Activated CD4-positive, alpha-beta T cell treated with anti-CD3 and anti-CD28 coated beads, Interleukin-2, Interleukin-6, amounts not matched to agents 100 ng/mL and 50 ng/mL, durations not matched to agents 16 hours and 8 hours (primary cell): ENCODE data around the gene ITGB6.

Experiments
- DNase-seq: peaks from one replicate; pipeline ENCODE4 v3.0.0-alpha.2; 2020

Gene ITGB6

GRCh38 chr2:160085662-160086061 lies 114.4 kb downstream of the ITGB6 start:
- peak; percentile 26 for DNase-seq

GRCh38 chr2:160077912-160078810 lies 121.9 kb downstream of the ITGB6 start:
- DNase-seq: no peak

- DNase-seq: no peak
These were observed 123.2 kb downstream of the ITGB6 start for GRCh38 chr2:160076914-160077313.

GRCh38 chr2:160076241-160076640 lies 123.8 kb downstream of the ITGB6 start:
- no peak for DNase-seq

DNA sequence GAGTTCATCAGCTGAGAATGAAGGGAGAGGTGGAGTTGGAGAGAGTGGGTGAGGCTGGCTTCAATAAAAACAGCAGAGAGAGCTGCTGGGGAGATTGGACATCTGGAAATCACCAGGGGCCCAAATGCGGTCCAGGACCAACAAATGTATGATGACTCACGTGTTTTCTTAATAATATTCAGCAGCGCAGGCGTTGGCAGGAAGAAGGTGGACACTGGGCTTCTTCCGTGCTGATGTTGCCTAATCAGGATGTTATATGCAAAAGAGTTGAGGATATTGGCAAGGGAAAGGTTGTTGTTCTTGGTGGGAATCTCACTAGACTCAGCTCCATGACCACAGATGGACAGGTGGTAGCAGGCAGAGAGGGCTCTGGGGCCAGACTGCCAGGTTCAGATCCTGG lies 124.9 kb downstream of the ITGB6 start:
- DNase-seq: no peak

- no peak for DNase-seq
These were observed 126.7 kb downstream of the ITGB6 start for GRCh38 chr2:160073284-160073888.

- DNase-seq: no peak
These were observed 131.2 kb downstream of the ITGB6 start for GRCh38 chr2:160068906-160069305.

- no peak for DNase-seq
These were observed 135.2 kb downstream of the ITGB6 start for GRCh38 chr2:160064916-160065315.

DNA sequence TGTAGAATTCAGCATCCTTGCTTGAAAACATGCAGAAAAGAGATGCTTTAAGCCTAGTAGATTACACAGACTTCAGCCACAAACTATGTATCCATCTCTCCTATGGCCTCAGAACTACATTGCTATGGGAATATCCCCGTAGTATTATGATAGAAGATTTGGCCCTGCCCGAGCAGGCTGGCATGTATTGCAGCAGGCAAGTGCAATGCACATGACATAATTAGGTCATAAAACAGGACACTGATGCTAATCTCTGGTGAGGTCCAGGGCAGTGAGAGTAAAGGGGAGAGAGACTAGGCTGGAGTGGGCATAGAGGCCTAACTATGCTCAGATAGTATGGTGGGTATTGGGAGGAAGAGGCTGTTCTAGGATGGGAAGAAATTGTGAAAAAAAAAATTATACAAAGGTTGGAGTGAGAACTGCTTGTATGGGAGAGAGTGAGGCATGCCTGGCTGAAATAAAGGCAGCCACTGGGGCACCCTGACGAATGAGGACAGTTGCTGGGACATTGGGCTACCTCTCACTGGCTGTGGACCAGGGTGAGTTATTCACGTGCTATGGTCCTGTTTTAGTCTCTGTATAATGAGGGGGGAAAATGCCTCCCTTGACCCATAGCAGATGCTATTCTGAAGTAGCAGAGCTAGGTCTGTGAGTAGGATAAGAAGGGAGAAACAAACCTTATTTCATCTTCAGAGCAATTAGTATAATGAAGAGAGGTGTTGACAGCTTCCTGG lies 136.0 kb downstream of the ITGB6 start:
- DNase-seq: no peak

DNA sequence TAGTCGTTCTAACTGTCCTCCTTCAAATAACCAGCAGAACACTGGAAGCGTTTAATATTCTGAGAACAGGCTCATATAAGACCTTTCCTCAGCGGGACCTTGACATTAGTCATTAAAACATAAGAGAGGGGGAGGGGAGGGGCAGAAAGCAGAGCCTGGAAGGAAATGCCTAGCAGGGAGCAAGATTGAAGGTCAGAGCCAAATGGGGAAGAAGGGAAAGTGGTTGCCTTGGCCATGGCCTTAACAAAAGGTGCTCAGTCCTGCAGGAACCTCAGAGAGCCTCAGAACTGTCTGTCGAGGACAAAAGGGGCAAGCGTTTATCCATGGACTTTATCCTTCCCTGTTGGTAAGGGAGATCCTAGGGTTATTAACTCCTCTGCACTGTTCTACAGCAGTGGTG lies 136.8 kb downstream of the ITGB6 start:
- DNase-seq: no peak

- DNase-seq: no peak
These were observed 137.6 kb downstream of the ITGB6 start, which contains the start of gene PLA2R1 for GRCh38 chr2:160062292-160063005. Gene PLA2R1, minus strand, starts transcription at chr2:160062615. Its CDS starts 212 bp downstream, at chr2:160062403.

GRCh38 chr2:160061944-160062291 lies 138.2 kb downstream of the ITGB6 start:
- no peak for DNase-seq

DNA sequence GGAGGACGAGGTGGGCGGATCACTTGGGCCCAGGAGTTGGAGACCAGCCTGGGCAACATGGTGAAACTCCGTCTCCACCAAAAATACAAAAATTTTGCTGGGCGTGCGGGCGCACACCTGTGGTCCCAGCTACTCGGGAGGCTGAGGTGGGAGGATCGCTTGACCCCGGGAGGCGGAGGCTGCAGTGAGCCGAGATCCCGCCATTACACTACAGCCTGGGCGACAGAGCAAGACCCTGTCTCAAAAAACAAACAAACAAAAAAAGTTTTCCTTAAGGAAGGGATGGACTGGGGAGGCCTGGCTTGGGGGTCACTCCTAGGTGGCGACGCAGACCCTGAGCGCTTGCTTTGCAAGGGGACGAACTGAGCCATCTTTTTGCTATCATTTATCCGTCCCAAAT lies 138.5 kb downstream of the ITGB6 start:
- no peak for DNase-seq

- no peak for DNase-seq
These were observed 139.8 kb downstream of the ITGB6 start for GRCh38 chr2:160060297-160060696.

DNA sequence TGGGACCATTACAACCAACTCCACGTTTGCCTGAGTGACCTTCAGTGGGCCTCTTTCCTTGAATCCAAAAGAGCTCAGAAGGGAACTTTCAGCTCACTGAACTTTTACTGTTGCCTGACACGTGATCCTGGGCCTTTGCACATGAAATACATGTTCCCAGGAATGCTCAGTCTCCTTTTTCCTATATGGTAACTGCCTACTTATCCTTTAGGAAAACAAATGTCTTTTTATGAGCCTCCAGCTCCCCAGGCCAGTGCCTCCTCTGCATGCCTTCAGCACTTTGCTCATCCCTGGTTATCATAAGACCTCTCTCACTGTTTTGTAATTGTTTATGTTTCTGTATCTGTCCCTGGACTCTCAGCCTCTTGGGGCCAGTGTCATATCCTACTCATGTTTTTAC lies 142.7 kb downstream of the ITGB6 start:
- DNase-seq: no peak

GRCh38 chr2:160055726-160056108 lies 144.4 kb downstream of the ITGB6 start:
- no peak for DNase-seq

DNA sequence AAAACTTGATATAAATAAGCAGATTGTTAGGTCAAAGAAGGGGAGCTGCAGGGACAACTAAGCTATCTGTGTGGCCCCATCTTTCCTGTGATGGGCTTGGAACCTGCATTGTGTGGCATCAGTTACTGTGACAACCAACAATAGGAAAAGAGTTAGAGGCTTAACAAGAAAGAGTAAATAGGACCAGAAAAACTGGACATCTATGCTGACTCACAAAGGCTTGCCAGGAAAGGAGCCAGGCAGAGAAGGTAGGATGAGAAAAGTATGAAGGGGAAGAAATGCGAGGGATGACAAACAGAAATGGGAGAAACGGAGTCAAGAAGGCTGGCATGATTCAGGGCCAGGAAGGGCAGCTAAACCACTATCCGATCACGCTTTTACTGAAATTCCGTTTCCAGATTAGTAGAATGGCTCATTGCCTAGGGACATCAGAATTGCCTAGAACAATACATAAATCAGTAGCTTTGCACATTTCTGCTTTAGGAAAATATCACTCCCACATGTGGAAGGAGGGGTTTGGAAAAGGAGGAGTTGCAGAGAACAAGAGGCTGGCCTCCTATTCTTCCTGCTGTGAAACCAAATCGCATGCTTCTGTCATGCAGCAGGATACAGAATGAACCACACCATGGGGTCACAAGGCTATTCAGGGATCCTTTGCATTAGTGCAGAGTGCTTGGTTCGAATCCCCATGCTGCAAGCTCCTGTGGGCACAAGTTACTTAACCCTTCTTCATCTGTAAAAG lies 144.9 kb downstream of the ITGB6 start:
- no peak for DNase-seq

GRCh38 chr2:160053946-160054345 lies 146.1 kb downstream of the ITGB6 start:
- DNase-seq: no peak

- DNase-seq: peak; percentile 61
These were observed 147.5 kb downstream of the ITGB6 start for GRCh38 chr2:160052531-160052930.

- DNase-seq: no peak
These were observed 148.7 kb downstream of the ITGB6 start for GRCh38 chr2:160051371-160051800.

DNA sequence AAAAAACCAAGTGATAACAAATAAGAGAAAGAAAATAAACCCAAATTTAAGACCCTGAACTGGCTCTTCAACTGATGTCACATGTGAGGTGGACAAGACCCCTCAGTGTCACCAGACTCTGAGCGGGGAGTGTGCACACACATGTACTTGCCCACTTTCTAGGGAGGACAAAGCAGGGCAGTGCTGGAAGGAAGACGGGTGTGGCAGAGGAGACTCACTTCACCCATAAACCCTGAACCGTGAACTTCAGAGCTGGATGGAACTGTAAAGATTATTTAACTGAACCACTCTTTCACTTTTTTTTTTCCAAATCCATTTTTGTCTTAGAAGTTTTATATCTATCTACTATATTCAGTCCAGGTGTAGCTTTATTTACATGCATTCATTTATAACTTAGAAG lies 149.9 kb downstream of the ITGB6 start:
- no peak for DNase-seq
